GM12878 (cell line): ENCODE measurements around the gene AHNAK. TPM values are rescaled to one million over a fixed set of nuclear protein-coding genes. Genes with fewer than 3 reads are reported as not detected.
A peak's percentile ranks its signal among the peaks of the same experiment; 100 is the strongest.

ENCODE experiments used
- ATAC-seq: fragments of 200-7000 bp; cut with Tn5 transposase; 3 replicates; pipeline ENCODE4 v1.9.1; 2020; ENCODE audit warnings: mild to moderate bottlenecking, moderate library complexity
- BruUV-seq: library from RNA; stranded (reverse); fragments of 400-500 nt; replicated peaks from 2 replicates; lab custom pipeline; 2021; lab: Mats Ljungman, UMichigan
- CTCF ChIA-PET: fragments of 300-600 bp; sonication (Branson Sonifier 250); formaldehyde crosslinking; extraction: SDS; loops from one replicate; lab custom pipeline; 2021; ENCODE audit warnings: inconsistent platforms; lab: Yijun Ruan, JAX
- POLR2A ChIA-PET: fragments of 350-600 bp; formaldehyde crosslinking; extraction: SDS; loops from one replicate; lab custom pipeline; 2021; ENCODE audit warnings: inconsistent platforms; lab: Charles Lee
- RAD21 ChIA-PET: fragments of 300-600 bp; sonication (Branson Sonifier 250); formaldehyde crosslinking; loops from one replicate; lab custom pipeline; 2023; ENCODE audit warnings: antibody characterized with exemption; ENCODE audit not compliant: unreplicated experiment; lab: Charles Lee
- SMC1A ChIA-PET: fragments of 300-600 bp; sonication (Branson Sonifier 250); formaldehyde crosslinking; loops from one replicate; lab custom pipeline; 2023; ENCODE audit not compliant: unreplicated experiment, uncharacterized antibody; lab: Charles Lee
- DNase-seq: peaks from one replicate; pipeline ENCODE4 v3.0.0-alpha.2; 2011; ENCODE audit warnings: low read depth, low spot score
- FAIRE-seq: peaks from 3 replicates; lab custom pipeline; 2011; peaks lifted over from hg19 to GRCh38; lab: Jason Lieb, UNC
- H2AFZ ChIP-seq: 2 replicates; pipeline ENCODE4 v1.6.0; 2011; ENCODE audit warnings: low read depth, low read length, control low read depth; ENCODE audit not compliant: control insufficient read depth
- H3K27ac ChIP-seq: 2 replicates; pipeline ENCODE4 v1.5.1; 2011; ENCODE audit warnings: control low read depth; ENCODE audit not compliant: control insufficient read depth, insufficient read depth
- H3K27me3 ChIP-seq, 2 experiments: replicated peaks in 1 of 2; 2 replicates each; pipeline versions ENCODE4 v1.6.0 to v1.6.1; 2011; ENCODE audit warnings: low read length in 1 of 2; ENCODE audit not compliant: control insufficient read depth in 2 of 2, insufficient read depth in 2 of 2
- H3K36me3 ChIP-seq, 2 experiments: 2 replicates each; pipeline ENCODE4 v1.5.1; 2011; ENCODE audit warnings: low read length in 1 of 2; ENCODE audit not compliant: control insufficient read depth in 2 of 2, insufficient read depth in 2 of 2
- H3K4me1 ChIP-seq: 2 replicates; pipeline ENCODE4 v1.6.1; 2011; ENCODE audit warnings: mild to moderate bottlenecking, low read length, moderate library complexity, mixed read lengths; ENCODE audit not compliant: control insufficient read depth, insufficient read depth
- H3K4me2 ChIP-seq: 2 replicates; pipeline ENCODE4 v1.6.0; 2011; ENCODE audit warnings: control low read depth; ENCODE audit not compliant: control insufficient read depth, insufficient read depth
- H3K4me3 ChIP-seq: fragments of 200-600 bp; sonication (generic); 2 replicates; pipeline ENCODE4 v1.5.1; 2016
- H3K79me2 ChIP-seq: 2 replicates; pipeline ENCODE4 v1.6.0; 2011; ENCODE audit warnings: low read length; ENCODE audit not compliant: control insufficient read depth, insufficient read depth
- H3K9ac ChIP-seq: 2 replicates; pipeline ENCODE4 v1.8.0; 2011; ENCODE audit warnings: low read length, control low read depth, mixed read lengths; ENCODE audit not compliant: control insufficient read depth, insufficient read depth
- H3K9me3 ChIP-seq: replicated peaks from 3 replicates; pipeline ENCODE4 v1.5.1; 2011; ENCODE audit warnings: mild to moderate bottlenecking, low read length; ENCODE audit not compliant: control insufficient read depth, insufficient read depth
- H4K20me1 ChIP-seq: 2 replicates; pipeline ENCODE4 v1.6.0; 2011; ENCODE audit not compliant: control insufficient read depth, insufficient read depth
- ASH2L ChIP-seq: fragments of 300-600, 200-600 bp; sonication (generic); IDR thresholded peaks from 2 replicates; pipeline ENCODE4 v1.6.1; 2017; ENCODE audit warnings: low read depth, mild to moderate bottlenecking, borderline replicate concordance
- BMI1 ChIP-seq: fragments of 450-650 bp; IDR thresholded peaks from 2 replicates; pipeline ENCODE4 v1.6.1; 2016; ENCODE audit warnings: mild to moderate bottlenecking, moderate library complexity, borderline replicate concordance
- DPF2 ChIP-seq: fragments of 450-650 bp; IDR thresholded peaks from 2 replicates; pipeline ENCODE4 v1.6.1; 2017; ENCODE audit warnings: mild to moderate bottlenecking
- FOS ChIP-seq: IDR thresholded peaks from 3 replicates; pipeline ENCODE4 v1.6.1; 2011; ENCODE audit warnings: borderline replicate concordance; ENCODE audit not compliant: insufficient read length; ENCODE audit errors: extremely low read depth
- GABPA ChIP-seq: IDR thresholded peaks from 2 replicates; pipeline ENCODE4 v1.6.1; 2014; ENCODE audit warnings: antibody characterized with exemption, low read depth, mild to moderate bottlenecking, inconsistent platforms
- HDAC2 ChIP-seq: fragments of 200-600 bp; sonication (generic); IDR thresholded peaks from 2 replicates; pipeline ENCODE4 v1.6.1; 2017
- HSF1 ChIP-seq: fragments of 150-350 bp; IDR thresholded peaks from 2 replicates; pipeline ENCODE4 v1.6.1; 2014; ENCODE audit warnings: mild to moderate bottlenecking, low read depth, low read length
- IKZF1 ChIP-seq: fragments of 450-650 bp; conservative IDR thresholded peaks from 2 replicates; pipeline ENCODE4 v1.6.1; 2017; ENCODE audit warnings: antibody characterized with exemption, mild to moderate bottlenecking
- LARP7 ChIP-seq: fragments of 450-650 bp; IDR thresholded peaks from 2 replicates; pipeline ENCODE4 v1.6.1; 2017; ENCODE audit warnings: mild to moderate bottlenecking
- MAX ChIP-seq: IDR thresholded peaks from 2 replicates; pipeline ENCODE4 v1.6.1; 2012; ENCODE audit warnings: low read depth, low read length, improper control_type of control experiment
- STAT1 ChIP-seq: fragments of 450-650 bp; conservative IDR thresholded peaks from 2 replicates; pipeline ENCODE4 v1.6.1; 2014; ENCODE audit warnings: antibody characterized with exemption, mild to moderate bottlenecking
- SUPT20H ChIP-seq: IDR thresholded peaks from 2 replicates; pipeline ENCODE4 v1.6.1; 2011; ENCODE audit warnings: low read depth, mild to moderate bottlenecking, low read length, moderate library complexity, borderline replicate concordance; ENCODE audit not compliant: control insufficient read depth
- SUZ12 ChIP-seq: fragments of 200-600 bp; sonication (generic); IDR thresholded peaks from one replicate; pipeline ENCODE4 v1.6.1; 2018; ENCODE audit warnings: antibody characterized with exemption, mild to moderate bottlenecking; ENCODE audit not compliant: unreplicated experiment
- ZNF24 ChIP-seq: fragments of 450-650 bp; IDR thresholded peaks from 2 replicates; pipeline ENCODE4 v1.6.1; 2017; ENCODE audit warnings: antibody characterized with exemption, mild to moderate bottlenecking
- ZNF687 ChIP-seq: fragments of 450-650 bp; IDR thresholded peaks from 2 replicates; pipeline ENCODE4 v1.6.1; 2017; ENCODE audit warnings: mild to moderate bottlenecking, moderate library complexity
- WGBS: methylation state at CpG from one replicate; pipeline ENCODE4 v1.1.6; 2016; ENCODE audit warnings: low lambda C conversion rate; ENCODE audit not compliant: insufficient replicate concordance, insufficient coverage; ENCODE audit errors: missing lambda C conversion rate; 5-methylcytosine and 5-hydroxymethylcytosine counted together
- in situ Hi-C: fragments of 300-500 bp; cut with MboI; formaldehyde crosslinking; loops from 9 replicates; pipeline ENCODE4 v1.14.3; 2018; ENCODE audit warnings: mixed read lengths
- intact Hi-C: fragments of 100-400 bp; cut with micrococcal nuclease; formaldehyde crosslinking; loops from one replicate; pipeline ENCODE4 v1.14.2; 2022; ENCODE audit not compliant: unreplicated experiment
- polyA plus RNA-seq, 11 experiments: library from polyadenylated mRNA; depleted of rRNA in 4 of 11; unstranded in 6 of 11; stranded (reverse) in 5 of 11; fragments of >200 nt; fragmentation: Nextera tagmentation in 4 of 11; fragmentation: Illumina TruSeq in 1 of 11; extraction: Ambion mirVana in 4 of 11; extraction: Trizol in 1 of 11; gene quantifications; 1 replicate in 1 of 11; 2 replicates in 10 of 11; pipeline versions ENCODE4 v1.2.1 to v1.2.3, GENCODE V29; 2011 to 2016; ENCODE audit warnings: inconsistent platforms in 2 of 11, missing spikeins in 2 of 11, low read depth in 1 of 11
- total RNA-seq, 4 experiments: library from RNA; depleted of rRNA in 3 of 4; stranded (reverse); fragments of >200 nt in 3 of 4; fragmentation: Illumina TruSeq in 1 of 4; extraction: Trizol in 1 of 4; gene quantifications; 2 replicates each; pipeline versions ENCODE4 v1.2.1 to v1.2.3, GENCODE V29; 2013 to 2021

Gene AHNAK
- total and polyA plus RNA-seq, 10 of the 15 experiments (the other 5 are each of a cell fraction or from before 2014, with no cell fraction given) = 0.76 to 90.3 (median 19.4) TPM

- POLR2A ChIA-PET = interaction anchor here (0.5 to 10.3 kb wide), 5 partner anchors 10 to 320 kb away, joined by 4 to 188 read pairs (median 6); partner anchors contain the start of gene EEF1G
- Histone ChIP-seq H3K79me2 (peaks cover 48% of the 10 kb centered on the region), H3K27ac (peak overlapping the region; percentile 65), H3K4me3 (peak overlapping the region; percentile 84), H3K36me3 (no peaks in the 10 kb centered on the region), H2AFZ (peak overlapping the region; percentile 15), H3K4me1 (peaks cover 57% of the 10 kb centered on the region), H3K4me2 (peak overlapping the region; percentile 97), H3K27me3 (no peaks in the 10 kb centered on the region; a peak in 2 of 4 replicates), H3K9me3 (no peaks in the 10 kb centered on the region), H3K9ac (peak overlapping the region; percentile 42), H4K20me1 (no peaks in the 10 kb centered on the region; the same call in 1 of the 2 replicates)
- in situ Hi-C loops = no loop called here
- ATAC-seq (peak; percentile 42), FAIRE-seq (no peak), DNase-seq (no peak)
- CTCF ChIA-PET = interaction anchor here (0.7 to 9.0 kb wide), 9 partner anchors 8 to 164 kb away, joined by 3 to 280 read pairs (median 5); partner anchors contain the start of genes SCGB1A1 and TUT1
- intact Hi-C loops = no loop called here
- WGBS = 1% methylated on average over 21 of the region's 59 CpGs
- BruUV-seq = TSS peak; percentile 48
- SMC1A ChIA-PET = interaction anchor here (2.0 to 7.0 kb wide), 3 partner anchors 10 to 120 kb away, joined by 5 to 212 read pairs (median 116); no protein-coding TSS in a partner anchor
- RAD21 ChIA-PET = interaction anchor here (0.5 to 9.1 kb wide), 5 partner anchors 10 to 312 kb away, joined by 3 to 313 read pairs (median 41); partner anchors contain the start of gene TUT1
- TF ChIP-seq DPF2 = 0 out of 2 replicates have a peak, but pooled peaks have one; percentile 22
- no peak for TF ChIP-seq MAX
- TF ChIP-seq ZNF24 = no peak
- no peak for TF ChIP-seq HSF1
- TF ChIP-seq BMI1 = no peak
- TF ChIP-seq SUPT20H = no peak
- TF ChIP-seq STAT1 = no peak
- no peak for TF ChIP-seq GABPA
- peak; percentile 61 for TF ChIP-seq SUZ12
- TF ChIP-seq LARP7 = no peak
- TF ChIP-seq ASH2L = no peak
- no peak for TF ChIP-seq ZNF687
- TF ChIP-seq IKZF1 = peak; percentile 51; the same call in 1 of the 2 replicates
- no peak for TF ChIP-seq HDAC2
- no peak for TF ChIP-seq FOS
Observed at GRCh38 chr11:62545437-62546243, 966 bp downstream of the AHNAK start.
